Right renal pelvis (tissue), 4 donors: ENCODE results near the gene GRID1. TPM values are rescaled to one million over a fixed set of nuclear protein-coding genes. Genes with fewer than 3 reads are reported as not detected.
A peak's percentile ranks its signal among the peaks of the same experiment; 100 is the strongest.

ENCODE experiments used
- DNase-seq, 4 donors: peaks; one replicate each; pipeline ENCODE4 v3.0.0-alpha.2; 2013; ENCODE audit warnings: low read depth in 4 of 4, low spot score in 3 of 4, missing footprints in 1 of 4
- polyA plus RNA-seq, 4 donors: library from polyadenylated mRNA; unstranded; fragments of 120-200 nt; gene quantifications; one replicate each; pipeline ENCODE4 v1.2.1, GENCODE V29; 2013; ENCODE audit not compliant: insufficient read length in 4 of 4

GRID1 gene
- polyA plus RNA-seq, 4 donors, result 1.5 to 2.3 (median 2.1) TPM

DNA sequence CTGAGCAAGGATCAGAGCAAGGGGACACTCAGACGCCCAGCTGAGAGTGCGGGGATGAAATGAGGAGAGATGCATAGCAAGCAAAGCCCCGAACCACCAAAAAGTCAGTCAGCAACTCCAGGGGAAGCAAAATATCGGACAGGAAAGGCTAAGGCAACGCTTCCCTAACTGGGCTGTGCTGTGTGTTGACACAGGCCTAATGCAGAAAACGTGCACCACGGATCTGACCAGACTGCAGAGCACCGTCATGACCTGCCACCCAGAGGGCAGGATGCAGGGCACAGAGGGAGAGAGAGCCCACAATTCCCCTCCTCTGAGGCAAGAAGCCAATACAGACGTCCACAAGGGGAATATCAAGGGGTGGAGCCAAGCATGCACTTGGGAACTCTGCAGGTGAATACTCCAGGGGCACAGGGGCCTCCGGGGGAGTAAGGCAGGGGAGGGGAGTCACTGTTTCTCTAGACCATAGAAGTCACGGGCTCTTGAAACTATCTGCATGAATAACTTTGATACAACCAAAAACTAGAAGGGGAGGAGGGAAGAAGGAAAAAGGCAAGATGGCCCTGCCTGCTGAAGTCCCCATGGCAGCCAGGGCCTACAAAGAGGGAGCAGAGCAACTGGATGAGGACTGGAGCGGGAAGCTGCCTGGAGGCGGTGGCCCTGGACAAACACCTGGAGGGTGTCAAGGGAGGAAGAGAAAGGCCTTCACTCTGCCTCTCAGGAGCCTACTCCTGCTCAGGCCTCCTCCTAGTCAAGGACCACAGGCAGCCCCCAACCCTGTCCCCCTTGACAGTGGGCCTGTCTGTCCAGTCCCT is 26.2 kb downstream of the GRID1 start:
- peak in 1 of 4 donors; percentile 25 for DNase-seq

DNA sequence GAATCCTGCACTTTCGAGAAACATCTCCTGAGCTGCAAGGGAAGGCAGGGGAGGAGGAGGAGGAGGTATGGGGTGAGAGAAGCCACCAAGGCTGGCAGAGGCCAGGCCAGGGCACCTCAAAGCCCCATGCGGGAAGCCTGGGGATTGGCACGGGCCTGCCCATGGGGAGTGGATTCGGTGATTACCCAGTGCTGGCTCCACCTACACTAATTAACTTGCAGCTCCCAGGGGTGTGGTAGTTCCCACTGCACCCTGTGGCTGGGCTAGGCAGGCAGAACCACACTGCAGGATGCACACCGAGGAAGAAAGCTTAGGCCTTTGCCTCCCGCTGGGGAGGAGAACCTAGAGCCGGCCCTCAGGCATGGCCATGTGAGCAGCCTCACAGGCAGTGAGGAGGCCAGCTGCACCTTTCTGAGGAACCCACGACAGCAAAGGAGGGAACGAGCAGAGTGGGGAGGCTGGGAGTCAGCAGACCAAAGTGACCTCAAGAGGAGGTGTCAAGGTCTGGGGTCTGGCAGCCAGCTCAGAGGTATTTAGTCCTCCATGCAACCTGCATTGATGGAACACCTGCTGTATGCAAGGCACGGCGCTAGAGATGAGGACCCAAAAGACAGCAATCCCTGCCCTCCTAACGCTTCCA is 27.2 kb downstream of the GRID1 start:
- DNase-seq, result no peak

DNA sequence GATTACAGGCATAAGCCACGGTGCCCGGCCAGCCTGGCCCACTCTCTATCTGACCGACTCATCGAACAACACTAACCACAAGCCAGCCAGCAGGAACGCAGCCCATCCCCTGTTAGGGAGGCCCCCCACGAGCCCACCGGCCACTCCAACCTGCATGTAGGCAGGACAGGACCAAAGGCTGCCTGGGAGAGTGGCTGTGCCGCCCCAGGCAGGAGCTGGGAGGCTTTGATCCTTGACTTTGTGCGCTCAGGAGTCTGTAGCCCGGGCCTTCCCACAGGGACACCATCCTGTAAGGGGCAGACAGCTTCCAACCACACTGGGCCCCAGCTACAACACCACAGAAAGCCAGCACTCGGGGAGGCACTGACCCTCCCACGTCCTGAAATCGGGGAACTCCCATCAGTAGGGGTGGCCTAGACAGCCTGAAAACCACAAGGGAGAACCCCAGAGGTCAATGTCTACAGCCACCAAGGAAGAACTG is 29.4 kb downstream of the GRID1 start:
- no peak for DNase-seq

DNA sequence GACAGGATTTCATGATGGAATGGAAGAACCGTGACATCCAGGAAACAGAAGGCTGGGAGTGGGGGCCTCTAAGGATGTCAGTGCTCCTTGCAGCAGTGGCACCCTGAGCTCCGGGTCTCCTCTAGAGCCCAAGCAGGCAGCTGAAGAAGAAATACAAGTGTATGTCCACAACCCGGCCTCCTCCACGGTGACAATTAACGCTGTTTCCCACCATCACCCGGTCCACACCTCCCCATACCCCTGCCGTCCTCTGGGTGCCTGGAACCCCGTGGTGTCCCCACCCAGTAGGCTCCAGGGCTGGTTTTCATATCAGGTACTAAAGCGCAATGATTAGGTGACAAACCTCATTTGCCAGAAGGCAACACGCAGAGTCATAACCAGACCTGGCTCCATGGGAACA is 30.3 kb downstream of the GRID1 start:
- DNase-seq, result no peak

DNA sequence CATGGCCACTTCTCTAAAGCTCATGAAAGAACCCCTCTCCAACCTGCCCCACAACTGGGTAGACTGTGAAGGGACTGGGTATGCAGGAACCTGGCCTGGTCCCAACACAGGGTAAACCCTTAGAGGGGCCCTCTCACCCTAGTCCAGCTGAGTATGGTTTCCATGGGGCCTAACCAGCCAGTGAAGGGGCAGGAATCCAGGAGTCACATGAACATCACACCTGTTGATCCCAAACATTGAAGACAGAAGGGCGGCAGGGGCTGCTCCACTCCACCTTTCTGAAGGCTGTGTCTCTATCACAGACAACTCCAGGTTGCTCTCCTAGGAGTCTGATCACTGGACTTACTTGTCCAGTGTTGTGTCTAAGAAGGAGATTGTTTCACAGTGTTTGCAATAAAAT is 30.8 kb downstream of the GRID1 start:
- no peak for DNase-seq

DNA sequence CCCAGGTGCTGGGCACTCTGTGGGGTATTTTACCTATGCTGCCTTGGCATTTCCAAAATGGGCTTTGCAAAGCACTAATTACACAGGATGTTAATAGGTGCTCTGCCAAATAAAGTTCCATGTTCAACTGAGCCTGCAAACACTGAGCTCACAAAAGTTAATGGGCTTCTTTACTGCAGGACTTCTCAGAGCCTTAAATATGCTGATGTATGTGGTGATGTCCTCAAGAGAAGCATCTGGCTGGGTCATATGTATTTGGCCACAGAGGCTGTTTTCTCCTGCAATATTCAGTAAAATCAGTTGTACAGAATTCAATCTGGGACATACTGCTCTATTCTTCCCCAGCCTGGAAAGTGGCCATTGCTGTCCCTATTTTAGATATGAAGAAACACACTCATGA is 31.3 kb downstream of the GRID1 start:
- no peak for DNase-seq

DNA sequence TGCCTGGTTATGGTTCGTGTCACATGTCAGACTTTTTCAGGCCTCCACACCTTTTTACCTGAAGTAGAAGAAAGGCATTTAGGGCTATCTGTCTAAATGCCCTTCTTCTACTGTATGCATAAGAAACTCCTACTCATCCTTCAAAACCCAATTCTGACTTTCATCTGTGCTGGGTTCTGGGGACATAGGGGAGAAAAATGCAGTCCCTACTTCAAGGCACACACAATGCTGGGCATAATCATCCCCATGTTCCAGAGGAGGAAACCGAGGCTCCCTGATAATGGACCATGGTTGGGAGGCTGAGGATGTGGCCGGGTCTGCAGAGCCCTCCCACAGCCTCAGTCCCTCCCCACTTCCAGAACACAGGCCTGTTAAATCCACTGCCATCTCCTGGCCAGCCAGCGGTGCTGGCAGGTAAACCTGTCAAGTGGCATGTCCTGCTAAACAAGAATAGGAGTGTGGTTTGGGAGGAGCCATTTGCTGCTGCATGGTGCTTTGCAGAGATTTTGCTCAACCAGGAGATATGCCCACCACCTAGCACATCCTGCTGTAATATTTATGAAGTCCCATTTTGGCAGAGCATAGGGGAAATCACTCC is 32.0 kb downstream of the GRID1 start:
- DNase-seq, result no peak

DNA sequence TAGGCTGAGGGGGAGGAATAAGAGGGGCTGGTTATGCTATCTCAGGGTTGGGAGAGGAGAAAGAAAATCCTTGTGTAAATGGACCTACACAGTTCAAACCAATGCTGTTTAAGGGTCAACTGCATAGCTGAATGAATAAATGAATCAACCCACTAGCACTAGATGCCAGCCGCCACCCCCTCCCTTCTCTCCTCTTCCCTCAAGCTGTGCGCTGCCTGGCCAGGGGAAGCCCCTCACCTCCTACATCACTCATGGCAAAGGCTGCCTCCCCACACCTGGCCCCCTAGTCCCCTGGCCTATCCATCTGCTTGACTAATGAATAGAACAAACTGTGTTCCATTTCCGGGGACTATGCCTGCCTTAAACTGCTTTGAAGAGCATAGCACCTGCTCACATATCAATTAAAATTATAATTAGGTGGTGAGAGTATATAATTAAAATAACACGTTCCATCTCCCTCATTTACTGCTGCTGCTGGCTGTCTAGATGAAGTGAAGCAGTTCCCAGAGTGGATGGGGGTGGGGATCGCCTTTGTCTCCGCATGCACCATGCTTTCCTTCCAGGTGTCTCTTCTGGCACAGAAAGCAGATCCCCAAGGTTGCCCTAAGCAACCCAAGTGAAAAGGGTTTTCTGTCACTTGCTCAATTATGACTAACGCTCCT is 32.6 kb downstream of the GRID1 start:
- no peak for DNase-seq

DNA sequence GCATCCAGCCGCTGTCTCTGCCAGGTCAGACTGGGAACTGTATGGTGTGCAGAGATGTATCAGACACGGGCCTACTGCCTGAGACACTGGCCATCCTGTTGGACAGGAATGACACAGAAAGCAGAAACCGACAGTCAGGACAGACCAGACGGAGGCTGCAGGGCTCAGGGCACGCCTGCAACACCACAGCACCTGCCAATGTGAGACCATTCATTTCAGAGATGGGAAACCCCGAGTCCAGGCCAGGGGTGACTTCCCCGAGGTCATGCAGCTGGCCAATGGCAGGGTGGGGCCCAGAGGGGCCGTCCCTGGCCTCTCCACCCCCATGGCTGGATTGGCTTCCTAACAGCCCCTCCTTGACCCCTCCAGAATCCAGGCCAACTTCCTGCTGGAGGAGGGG is 34.7 kb downstream of the GRID1 start:
- no peak for DNase-seq

DNA sequence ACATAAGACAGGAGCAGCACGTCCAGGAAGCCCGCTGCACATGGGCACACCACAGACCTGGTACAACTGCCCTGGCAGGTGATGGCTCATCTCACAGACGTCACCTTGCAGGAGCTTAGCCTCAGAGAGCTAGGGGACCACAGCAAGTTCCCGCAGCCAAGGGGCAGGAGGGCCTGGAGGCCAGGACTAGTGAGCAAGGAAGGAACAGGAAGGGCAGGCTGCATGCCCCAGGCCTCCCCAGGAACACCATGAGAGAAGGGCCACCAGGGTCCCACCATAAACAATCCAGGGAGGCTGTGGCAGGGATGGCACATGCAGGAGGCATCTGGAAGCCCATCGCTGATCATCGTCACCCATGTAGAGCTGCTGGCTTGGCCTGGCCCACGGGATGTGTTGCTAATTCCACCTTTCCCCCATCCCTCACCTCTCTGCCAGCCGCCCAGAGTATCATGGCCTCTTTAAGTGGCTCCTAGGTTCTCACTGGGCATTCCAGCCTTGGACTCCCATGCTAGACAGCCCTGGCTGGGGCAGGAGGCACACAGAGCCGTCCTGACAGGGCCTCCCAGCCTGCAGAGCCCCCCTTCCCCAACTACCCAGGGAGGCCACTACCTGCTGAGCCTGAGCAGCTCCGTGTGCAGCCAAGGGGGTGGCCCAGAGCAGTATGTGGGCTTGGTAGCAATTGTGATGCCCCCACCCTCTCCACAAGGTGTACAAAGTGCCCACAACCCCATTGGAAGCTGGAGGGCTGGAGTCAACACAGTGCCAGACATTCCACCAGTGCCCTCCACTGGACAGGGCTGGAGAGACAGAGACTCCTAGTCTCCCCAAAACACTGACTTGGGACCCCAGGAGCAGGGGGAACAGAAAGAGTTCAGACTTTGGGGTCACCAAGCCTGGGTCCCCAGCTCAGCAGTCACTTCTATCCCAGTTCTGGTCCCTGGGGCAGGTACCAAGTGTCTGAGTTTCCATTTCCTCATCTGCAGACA is 35.5 kb downstream of the GRID1 start:
- no peak for DNase-seq

DNA sequence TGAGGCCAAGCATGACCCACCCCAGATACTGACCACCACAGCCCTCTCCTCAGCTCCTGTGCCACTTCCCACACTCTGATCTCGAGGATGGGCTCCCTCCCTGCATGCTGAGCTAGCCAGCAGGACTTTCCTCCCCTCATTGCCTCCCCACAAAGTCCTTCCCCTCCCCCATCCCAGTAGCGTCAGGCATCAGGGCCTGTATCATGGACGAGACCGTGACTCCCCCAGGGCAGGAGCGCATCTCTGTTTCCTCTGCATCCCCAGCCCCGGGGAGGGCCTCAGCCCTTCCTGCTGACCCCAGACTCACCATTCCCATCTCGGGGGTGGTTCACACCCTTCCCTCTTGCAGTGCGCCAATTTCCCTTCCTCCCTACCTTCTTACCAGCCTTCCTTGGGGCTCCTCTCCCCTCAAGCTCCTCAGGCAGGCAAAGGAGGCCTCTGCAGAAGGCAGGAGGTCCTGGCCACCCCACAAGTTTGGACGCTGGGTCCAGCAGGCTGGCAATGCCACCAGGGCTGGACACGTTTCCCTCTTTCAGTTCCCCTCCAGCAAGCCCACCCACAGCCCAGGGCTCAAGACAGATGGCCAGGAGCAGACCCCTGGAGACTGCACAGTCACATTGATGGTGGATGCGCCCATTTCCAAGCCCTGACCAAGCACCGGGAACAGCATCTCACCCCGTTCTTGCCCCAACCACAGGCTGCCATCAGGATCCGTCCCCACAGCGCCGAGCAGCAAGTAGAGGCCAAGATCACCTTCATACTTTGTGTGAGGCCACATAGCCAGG is 36.5 kb downstream of the GRID1 start:
- no peak for DNase-seq

DNA sequence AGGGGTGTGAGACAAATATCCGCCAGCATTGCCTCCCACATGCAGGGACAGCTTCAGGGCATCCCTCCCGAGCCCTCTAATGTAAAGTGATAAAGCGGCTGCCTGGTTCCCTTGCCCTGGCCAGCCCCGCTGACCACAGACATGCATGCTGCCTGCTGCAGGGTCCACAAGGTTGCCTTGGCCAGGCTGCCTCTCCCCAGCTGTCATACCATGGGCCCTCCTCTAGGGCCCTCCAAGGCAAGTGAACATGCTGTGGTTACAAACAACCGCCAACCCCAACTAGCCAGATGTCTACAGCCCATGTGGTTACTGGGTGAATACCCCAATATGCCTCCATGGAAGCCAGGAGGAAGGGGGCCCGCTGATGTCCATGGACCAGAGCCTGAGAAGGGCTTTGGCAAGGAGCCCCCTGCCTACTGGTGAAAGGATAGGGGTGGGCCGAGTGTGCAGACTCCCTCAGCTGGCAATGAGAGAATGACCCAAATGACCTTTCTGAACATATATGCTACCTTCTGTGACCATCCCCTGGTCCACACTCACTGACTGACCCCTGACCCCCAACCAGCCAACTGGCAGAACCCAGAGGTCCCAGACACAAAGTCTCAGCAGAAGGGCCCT is 37.4 kb downstream of the GRID1 start:
- DNase-seq, result no peak

DNA sequence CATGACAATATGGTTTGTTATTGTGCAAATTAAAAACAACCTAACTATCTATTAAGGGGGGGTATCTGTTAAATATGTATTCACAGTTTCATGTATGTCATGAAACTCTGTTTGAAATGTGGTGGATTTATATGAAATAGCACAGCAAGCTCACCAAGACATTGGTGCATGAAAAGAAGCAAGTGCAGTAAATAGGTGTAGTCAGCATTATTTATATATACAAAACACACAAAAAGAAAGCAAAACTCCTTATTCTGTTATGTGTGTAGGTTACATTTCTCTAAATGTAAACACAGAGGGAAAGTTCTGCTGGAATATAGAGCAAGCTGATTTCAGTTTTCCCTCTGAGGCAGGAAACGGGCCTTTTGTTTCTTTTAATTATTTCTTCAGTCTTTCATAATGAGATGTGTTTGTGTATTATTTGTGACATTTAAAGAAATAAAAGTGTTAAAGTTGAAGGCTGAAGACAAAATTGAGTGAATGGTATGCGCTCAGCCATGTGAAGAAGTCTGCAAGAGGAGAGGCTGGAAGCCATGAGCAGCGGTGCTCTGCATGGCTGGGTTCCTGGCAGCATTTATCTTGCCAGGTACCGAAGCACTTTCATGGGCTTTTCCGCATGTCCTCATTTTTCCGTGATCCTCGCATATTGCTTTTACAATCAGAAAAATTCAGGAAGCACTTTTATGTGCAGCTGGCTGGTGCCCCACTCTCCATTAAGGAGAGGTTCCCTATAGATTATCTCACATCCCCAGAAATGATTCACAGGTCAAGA is 38.5 kb downstream of the GRID1 start:
- no peak for DNase-seq

DNA sequence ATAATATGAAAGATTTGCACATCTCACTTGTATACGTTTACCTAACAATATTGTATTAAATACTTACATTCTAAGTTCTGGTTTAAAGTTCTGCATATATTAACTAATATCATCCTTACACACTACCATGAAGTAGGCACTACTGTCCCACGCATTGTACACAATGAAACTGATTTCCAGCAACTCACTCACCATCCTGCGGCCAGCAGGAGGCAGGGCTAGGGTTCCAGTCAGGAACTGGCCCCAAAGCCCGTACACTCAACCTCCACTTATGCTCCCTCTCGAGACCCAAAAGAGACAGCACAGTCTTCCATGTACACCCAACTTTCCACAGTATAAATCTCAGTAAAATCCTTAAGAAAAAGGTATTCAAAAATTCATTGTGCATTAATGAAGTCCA is 41.4 kb downstream of the GRID1 start:
- DNase-seq, result no peak

DNA sequence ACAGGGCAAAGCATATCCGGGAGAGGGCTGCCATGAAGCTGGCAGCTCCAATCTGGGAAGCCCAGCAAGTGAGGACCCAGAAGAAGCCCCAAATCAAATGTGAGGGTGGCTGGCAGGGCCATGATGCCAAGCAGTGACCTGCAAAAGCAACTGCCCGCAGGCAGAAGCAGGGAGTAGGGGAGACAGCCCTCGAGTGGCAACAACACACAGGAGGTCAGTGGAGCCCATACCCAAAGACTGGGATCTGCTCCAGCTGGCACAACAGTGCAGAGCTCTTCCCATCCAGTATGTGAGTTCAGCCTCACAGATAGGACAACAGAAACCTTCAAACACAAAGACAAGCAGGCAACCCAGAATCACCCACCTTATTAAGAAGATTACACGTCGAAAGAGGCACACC is 45.0 kb downstream of the GRID1 start:
- DNase-seq, result no peak

DNA sequence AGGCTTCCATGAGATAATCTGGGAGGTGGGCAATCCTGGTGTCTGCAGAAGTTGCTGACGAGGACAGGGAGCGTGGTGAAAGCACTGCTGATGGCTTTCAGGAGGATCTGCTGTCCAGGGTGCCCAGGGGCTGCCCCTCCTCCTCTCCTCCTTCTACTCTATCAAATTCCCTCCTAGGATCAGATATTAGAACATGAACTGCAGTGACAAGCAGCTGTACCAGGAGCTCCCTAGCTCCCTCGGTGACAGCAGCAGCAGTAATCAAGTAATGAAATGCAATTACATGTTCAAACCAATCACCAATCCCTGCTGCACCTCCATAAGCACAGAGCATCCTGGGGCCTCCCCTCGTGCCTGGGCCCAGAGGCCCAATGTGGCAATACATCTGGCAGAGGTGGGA is 46.9 kb downstream of the GRID1 start:
- DNase-seq, result no peak

DNA sequence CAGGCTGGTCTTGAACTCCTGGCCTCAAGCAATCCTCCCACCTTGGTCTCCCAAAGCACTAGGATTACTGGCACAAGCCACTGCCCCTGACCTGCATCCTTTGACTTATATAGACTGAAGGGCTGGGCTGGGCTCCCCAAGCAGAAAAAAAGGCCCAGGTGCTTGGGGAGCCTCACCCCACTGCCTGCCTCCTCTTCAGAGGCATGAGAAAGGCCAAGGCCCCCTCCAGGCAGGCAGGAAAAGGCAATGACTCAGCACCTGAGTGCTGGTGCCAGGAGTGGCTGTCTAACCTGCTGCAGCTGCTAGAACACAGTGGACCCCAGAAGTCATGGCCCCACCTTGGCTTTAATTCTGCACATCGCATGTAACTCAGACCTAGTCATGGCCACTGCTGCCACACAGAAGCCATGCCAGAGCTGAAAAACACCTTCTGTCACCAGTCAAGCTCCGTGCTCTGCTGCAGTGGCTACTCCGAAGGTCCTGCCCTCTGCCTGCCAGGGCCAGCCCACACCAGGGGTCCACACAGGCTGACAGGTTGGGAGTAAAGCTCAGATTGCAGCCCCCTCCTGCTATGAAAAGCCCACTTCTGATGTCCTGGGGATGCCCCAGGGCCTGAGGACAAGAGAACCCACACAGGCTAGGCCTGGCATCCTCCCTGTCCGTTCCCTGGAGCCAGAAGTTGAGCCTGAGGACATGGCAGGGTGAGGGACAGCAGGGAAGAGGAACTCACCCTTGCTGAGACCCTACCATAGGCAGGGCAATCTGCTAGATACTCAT is 48.5 kb downstream of the GRID1 start:
- no peak for DNase-seq
